BE2C (cell line): ENCODE data around the gene SIGMAR1.

ENCODE experiments used
- DNase-seq: peaks from one replicate; pipeline ENCODE4 v3.0.0-alpha.2; 2020
- H3K27me3 ChIP-seq: fragments of 250-450 bp; sonication (Bioruptor Pico); 2 replicates; pipeline ENCODE4 v1.5.1; 2020; ENCODE audit warnings: mild to moderate bottlenecking
- H3K36me3 ChIP-seq: fragments of 250-450 bp; sonication (Bioruptor Pico); 2 replicates; pipeline ENCODE4 v1.5.1; 2020; ENCODE audit warnings: mild to moderate bottlenecking
- H3K4me1 ChIP-seq: fragments of 250-450 bp; sonication (Bioruptor Pico); 2 replicates; pipeline ENCODE4 v1.5.1; 2020
- H3K4me3 ChIP-seq: 2 replicates; pipeline ENCODE4 v1.5.1; 2011; ENCODE audit warnings: low read depth, low read length
- H3K9me3 ChIP-seq: fragments of 250-450 bp; sonication (Bioruptor Pico); 2 replicates; pipeline ENCODE4 v1.5.1; 2020
- TF ChIP-seq, protein P1 (sequence below): IDR thresholded peaks from 2 replicates; pipeline ENCODE4 v1.5.1; 2012; ENCODE audit warnings: mild to moderate bottlenecking, low read depth, low read length

SIGMAR1 gene

GRCh38 chr9:34665381-34666250, 28.0 kb upstream of the SIGMAR1 start:
- Histone ChIP-seq H3K36me3 (no peaks in the 10 kb centered on the region), H3K4me1 (no peaks in the 10 kb centered on the region; the same call in 1 of the 2 replicates), H3K27me3 (no peaks in the 10 kb centered on the region), H3K9me3 (no peaks in the 10 kb centered on the region), H3K4me3 (peak overlapping the region; percentile 91)
- DNase-seq = peak; percentile 96
- TF ChIP-seq, protein P1, sequence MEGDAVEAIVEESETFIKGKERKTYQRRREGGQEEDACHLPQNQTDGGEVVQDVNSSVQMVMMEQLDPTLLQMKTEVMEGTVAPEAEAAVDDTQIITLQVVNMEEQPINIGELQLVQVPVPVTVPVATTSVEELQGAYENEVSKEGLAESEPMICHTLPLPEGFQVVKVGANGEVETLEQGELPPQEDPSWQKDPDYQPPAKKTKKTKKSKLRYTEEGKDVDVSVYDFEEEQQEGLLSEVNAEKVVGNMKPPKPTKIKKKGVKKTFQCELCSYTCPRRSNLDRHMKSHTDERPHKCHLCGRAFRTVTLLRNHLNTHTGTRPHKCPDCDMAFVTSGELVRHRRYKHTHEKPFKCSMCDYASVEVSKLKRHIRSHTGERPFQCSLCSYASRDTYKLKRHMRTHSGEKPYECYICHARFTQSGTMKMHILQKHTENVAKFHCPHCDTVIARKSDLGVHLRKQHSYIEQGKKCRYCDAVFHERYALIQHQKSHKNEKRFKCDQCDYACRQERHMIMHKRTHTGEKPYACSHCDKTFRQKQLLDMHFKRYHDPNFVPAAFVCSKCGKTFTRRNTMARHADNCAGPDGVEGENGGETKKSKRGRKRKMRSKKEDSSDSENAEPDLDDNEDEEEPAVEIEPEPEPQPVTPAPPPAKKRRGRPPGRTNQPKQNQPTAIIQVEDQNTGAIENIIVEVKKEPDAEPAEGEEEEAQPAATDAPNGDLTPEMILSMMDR = no peak

DNA sequence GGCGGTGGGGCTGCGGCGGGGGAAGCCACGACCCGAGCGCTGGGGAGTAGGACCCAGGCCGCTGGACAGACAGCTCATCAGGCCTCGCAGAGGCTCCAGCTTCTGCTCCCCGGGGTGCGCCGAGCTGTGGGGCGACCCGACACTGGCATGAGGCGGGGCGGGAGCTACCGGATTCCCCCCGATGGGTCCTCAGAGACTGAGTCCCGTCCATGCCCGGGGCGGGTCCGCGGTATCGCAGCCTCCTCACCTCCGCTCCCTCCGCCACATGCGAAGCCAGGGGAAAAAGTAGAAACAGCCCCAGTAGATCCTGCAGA, 27.4 kb upstream of the SIGMAR1 start:
- Histone ChIP-seq H3K36me3 (peaks cover 4% of the 10 kb centered on the region; the same call in 1 of the 2 replicates), H3K4me1 (no peaks in the 10 kb centered on the region; the same call in 1 of the 2 replicates), H3K27me3 (no peaks in the 10 kb centered on the region), H3K9me3 (no peaks in the 10 kb centered on the region), H3K4me3 (peak overlapping the region; percentile 59)
- DNase-seq = no peak
- TF ChIP-seq, protein P1 = no peak

- TF ChIP-seq, protein P1 = peak; percentile 99
- H3K4me3 ChIP-seq = peak overlapping the region; percentile 59
- no peaks in the 10 kb centered on the region; the same call in 1 of the 2 replicates for H3K4me1 ChIP-seq
- no peaks in the 10 kb centered on the region for H3K9me3 ChIP-seq
- no peaks in the 10 kb centered on the region for H3K27me3 ChIP-seq
- H3K36me3 ChIP-seq = peaks cover 7% of the 10 kb centered on the region; the same call in 1 of the 2 replicates
- peak; percentile 85 for DNase-seq
These were observed 26.9 kb upstream of the SIGMAR1 start for GRCh38 chr9:34664281-34665066.

DNA sequence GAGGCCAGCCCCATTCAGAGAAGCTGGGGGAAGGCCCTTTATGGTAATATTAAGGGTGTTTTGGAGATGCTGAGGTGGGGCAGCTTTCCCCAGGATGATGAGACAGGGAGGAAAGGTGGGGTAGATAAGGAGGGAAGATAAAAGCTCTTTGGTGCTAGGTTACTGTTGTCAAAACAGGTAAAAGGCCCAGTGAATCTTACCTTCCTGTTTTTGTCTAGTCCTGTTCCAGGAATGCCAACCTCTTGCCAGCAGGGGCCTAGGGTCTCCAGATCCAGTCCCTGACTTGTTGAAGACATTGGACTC, 25.7 kb upstream of the SIGMAR1 start:
- no peaks in the 10 kb centered on the region; the same call in 1 of the 2 replicates for H3K4me1 ChIP-seq
- TF ChIP-seq, protein P1 = no peak
- no peak for DNase-seq
- no peaks in the 10 kb centered on the region for H3K27me3 ChIP-seq
- peaks cover 7% of the 10 kb centered on the region; the same call in 1 of the 2 replicates for H3K36me3 ChIP-seq
- H3K9me3 ChIP-seq = no peaks in the 10 kb centered on the region
- no peak overlapping the region for H3K4me3 ChIP-seq

- no peak within 1 kb of the TSS for H3K4me3 ChIP-seq
- no peak for DNase-seq
- H3K27me3 ChIP-seq = no peaks in the 10 kb centered on the region
- H3K4me1 ChIP-seq = no peaks in the 10 kb centered on the region; the same call in 1 of the 2 replicates
- TF ChIP-seq, protein P1 = no peak
- H3K9me3 ChIP-seq = no peaks in the 10 kb centered on the region
- peaks cover 7% of the 10 kb centered on the region; the same call in 1 of the 2 replicates for H3K36me3 ChIP-seq
These were observed 25.1 kb upstream of the SIGMAR1 start, which contains the start of gene CCL27 for GRCh38 chr9:34662526-34663302. CCL27 (minus strand) TSS chr9:34662657; CDS start chr9:34662633, 24 bp downstream.
